Activated CD4-positive, alpha-beta T cell treated with anti-CD3 and anti-CD28 coated beads, Interleukin-2, amount 50 U/mL, for 1 hour (primary cell): ENCODE measurements around the gene LDAH.

Experiments used
- DNase-seq: peaks from one replicate; pipeline ENCODE4 v3.0.0-alpha.2; 2020

LDAH gene

DNA sequence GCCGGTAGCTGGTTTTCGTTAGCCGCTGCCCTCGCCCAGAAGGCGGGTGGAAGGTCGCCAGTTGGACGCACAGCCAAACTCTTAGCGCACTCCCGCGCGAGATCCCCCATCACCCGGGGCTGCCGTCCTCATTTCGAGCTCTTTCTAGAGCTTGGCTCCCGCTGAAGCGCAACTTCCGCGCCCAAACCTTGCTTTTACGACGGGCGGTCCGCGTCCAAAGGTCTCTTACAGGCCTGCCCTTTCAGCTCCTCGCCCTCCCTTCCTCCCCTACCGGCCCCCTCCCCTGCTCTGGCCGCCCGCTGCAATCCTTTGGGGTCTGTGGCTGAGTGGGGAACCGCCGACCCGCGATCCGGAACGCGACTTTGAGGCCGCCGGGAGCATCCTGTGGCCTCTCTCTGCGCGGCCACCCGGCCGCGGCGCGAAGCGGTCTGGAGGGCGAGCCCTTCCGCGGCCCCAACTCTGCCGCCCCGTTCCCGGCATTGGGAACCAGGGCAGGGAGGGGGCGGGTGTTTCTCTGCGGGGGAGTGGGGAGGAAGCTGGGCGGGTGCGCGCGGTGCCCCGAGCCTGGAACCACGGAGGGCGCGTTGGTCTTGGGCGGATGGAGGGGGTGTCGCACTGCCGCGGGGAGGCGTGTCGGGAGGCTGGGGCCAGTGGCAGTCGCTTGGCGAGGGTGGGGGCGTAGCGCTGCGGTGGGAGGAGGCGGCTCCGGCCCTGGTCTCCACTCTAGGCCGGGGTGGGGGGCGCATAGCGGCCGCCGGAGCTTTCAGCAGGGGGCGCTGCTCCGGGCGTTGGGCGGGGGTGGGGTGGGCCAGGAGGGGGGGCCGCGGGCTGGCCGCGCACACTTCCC is 156.4 kb downstream of the LDAH start, which contains the start of gene GDF7:
Gene GDF7, plus strand, starts transcription at position 841 of the 847 bp plus-strand sequence. CDS start 96 bp downstream, outside the sequence.
- DNase-seq = no peak

DNA sequence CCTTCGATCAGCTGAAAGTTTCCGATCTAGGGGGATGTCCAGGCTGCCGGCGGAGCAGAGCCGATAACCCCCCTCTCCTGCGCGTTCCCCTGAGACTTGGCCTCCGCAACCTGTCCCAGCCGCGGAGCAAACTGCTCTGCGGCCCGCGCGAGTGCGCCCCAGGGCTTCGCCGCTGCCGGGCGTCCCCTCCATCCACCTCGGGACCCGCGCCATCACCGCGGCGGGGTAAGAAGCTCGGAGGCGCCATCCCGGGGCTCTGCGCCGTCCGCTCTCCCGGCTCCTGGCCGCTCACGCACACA is 156.9 kb downstream of the LDAH start:
- no peak for DNase-seq

DNA sequence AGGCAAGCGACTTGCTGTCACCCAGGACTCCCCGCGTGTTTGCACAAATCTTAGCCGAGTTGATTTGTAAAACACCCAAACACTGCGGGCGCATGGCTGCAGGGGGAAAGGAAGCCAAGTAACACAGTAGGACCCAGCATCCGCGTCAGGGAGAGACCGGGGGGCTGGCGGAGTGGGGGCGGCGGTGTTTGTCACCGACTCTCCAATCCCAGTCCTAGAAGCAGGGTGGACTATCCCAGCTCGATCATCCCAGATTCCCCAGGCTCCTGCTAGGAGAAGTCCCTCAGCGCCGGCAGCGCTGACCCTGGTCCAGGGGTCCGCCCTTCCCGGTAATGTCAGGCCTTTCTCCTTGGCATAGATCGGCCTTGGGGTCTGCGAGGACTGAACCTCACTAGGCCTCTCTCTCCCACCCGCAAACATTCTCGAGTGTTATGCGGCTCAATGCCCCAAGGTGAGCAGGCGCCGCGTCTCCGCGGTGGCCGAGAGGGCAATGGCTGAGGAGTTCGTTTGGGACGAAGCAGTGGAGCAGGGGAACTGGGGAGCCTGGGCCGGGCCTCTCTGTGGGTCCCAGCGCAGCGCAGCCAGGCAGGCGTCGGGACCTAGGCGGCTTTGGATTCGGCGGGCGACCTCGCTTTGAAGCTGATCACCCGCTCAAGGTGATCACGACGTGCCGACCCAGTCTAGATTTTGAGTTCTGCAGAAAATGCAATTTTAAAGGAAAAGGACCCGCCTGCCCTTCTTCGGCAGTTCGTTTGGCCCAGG is 157.5 kb downstream of the LDAH start:
- DNase-seq = no peak

DNA sequence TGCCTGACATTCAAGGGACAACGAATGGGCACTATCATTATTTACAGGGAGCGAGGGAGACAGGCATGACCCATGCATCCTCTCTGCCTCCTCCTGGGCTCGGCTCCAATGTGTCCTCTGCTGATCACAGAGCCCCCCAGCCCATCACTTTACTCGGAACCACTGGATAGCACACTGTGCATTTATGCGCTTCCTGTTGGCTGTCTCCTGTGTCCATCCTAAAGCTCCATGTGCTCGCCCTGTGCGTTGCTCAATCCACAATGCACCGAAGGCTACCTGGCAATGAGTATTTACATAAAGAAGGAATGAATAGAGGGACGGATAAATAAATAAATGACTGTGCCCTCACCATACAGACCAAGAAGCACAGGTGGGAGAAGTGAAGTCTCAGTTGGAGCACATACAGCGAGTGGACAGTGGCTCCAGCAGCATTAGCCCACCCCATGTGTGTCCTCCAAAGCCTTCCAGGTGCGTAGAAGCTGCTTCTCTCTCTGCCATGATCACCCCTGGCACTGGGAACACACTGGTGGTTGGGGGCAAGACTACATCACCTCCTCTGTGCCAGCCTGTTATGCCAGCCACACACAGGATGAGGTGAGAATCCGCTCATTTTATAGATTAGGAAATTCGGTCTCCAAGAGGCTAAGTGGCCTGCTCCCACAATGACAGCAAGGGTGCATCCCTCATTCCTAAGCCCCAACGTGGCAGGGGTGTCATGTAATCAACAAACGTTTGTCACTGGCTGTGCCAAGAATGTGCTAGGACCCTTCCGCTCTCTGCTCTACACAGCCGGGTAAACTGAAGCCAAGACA is 158.3 kb downstream of the LDAH start:
- no peak for DNase-seq

DNA sequence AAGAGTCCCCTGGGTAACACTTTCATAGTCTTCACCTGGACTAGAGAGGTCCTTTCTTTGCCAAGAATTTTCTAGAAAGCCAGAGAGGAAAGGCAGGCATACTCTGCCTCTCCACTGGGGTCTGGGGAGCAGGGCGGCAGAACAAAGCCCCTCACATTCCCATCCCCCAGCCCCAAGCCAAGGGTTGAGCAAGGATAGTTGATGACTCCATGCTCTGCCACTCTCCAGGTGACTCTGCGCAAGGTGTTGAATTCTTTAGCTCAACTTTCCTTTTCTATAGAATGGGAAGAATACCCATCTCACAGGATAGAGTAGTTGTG is 158.9 kb downstream of the LDAH start:
- DNase-seq = no peak

DNA sequence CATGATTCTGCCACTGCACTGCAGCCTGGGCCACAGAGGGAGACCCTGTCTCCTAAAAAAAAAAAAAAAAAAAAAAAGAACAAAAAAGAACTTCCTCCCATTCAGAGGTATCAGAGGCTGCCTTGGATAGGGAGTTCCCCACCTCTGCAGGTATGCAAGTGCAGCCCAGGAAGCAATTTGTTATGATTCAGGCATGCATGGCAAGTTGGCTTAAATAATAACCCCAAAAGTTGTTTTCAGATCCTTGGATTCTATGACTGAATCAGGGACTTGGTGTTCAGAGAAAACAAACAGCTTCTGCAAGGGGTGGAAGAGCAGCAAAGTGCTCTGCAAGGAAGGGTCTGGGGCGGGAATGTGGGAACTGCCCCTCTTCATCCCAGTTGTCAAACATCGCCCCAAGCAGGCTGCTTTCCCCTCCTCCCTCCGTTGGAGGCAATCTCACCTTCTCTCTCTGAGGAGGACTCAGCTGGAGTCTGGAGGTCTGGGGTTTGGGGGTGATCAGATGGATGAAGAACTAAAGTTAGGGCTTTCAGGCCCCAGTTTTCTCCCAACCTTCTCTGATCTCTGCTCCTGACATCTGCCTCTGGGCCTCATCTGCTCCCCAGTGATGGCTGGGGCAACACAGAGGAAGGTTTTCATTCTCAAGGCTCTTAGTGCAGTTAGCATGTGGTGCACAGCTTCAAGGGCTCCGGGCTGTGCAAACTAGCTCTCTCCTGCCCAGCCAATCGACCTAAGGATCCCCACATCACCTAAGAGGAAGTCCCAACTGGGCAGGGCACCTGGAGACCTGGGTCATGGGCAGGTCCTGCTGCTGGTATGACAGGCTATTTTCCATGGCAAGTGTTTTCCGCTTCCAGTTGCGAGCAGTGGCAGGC is 159.5 kb downstream of the LDAH start:
- no peak for DNase-seq

DNA sequence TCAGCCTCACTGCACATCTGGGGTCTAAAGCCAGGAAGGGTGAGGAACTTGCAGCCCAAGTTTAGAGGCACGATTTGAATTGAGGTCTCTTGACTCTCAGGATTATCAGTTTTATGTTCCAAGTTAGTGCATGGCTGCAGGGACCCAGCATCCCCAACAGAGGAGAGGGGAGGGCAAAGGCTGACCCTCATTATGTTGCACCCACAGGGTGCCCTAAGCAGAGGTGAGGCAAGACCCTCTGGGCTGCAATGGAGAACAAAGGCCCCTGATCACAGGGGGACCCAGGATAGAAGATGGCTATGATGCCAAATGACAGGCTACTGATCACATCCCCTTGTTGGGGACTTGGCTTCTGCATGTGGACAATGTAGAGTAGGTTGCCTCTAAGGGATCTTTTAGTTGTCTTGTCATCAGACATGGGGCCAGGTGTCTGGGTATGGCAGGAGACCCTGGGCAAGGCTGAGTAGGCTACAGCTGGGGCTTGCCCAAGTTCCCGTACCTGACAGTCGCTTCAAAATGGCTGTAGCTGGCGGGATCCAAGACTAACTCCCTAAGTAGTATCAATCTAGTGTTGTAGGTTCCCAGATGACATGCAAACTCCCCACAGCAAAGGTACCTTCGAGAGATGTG is 160.5 kb downstream of the LDAH start:
- no peak for DNase-seq

DNA sequence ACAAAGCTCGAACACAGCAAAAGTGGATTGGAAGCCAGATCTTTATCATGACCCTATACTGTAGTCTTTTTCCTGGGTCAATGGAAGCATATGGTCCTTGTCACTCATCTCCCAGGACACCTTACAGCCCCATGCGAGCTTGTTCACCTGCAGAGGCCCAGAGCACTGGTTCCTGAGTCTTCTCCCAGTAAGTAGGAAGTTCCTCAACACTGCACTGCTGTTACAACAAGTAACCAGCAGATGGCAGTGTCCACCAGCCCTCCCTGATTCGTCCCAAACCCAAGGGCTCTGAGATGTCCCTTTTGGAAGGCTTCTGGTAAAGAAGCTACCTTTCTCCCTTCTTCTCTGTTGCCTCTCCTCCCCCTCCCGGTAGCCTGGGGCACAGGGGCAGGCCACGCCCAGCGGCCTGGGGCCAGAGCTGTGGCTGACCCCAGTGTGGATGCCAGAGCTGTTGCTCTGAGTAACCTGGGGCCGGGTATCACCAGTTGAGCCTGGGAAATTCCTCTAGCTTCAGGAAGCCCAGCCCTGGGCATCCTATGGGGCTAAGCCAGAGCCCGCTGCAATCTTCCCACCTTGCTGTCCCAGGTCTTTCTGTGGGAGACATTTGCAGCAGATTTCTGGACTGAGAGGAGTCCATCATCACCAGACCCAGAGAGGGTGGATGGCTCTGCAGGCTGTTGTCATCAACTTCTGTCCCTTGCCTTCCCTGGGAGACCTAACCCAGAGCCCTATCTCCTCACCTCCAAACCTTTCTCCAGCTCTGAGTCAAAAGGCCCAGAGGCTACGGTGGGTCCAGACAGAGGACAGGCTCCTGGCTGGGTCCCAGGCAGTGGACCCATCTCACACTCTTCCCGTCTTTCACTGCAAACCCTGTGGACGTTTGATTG is 161.2 kb downstream of the LDAH start:
- peak; percentile 57 for DNase-seq

DNA sequence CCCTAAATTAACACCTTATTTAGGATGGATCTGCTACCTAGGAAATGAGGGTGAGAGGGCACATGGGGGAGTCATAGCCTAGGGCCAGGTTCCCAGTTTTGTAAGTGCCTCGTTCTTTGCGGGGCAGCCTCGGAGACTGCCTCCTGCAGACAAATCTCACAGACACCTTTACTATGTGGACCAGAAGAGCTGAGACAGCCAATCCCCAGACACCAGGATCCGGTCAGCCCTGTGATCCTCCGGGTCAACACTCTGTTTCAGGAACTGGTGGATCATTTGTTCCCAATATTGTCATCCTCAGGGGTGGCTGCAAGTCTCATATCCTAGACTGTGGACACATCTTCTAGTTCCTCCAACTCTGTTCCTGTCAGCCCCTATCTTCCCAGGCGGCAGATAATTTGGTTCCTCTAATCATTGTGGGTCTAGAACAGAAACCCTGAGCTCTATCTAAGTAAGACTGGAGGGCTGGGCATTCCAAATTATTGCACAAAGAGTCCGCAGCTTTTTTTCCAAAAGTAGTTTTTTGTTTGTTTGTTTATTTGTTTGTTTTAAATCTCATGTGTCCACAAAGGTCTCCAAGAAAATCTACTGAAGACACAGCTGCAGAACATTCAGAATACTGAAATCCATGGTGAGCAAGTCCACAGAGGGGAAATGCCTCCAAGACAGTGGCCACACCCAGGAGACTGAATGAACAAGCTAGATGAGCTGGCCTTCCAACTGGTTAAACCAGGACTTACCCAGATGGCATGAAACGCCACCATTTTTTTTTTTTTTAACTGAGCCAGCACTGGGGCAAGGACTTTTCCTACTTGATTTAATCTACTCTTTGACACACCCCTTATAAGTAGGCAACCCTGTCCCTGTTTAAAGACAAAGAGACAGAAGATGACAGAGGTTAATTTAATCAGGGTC is 162.1 kb downstream of the LDAH start:
- DNase-seq = no peak

DNA sequence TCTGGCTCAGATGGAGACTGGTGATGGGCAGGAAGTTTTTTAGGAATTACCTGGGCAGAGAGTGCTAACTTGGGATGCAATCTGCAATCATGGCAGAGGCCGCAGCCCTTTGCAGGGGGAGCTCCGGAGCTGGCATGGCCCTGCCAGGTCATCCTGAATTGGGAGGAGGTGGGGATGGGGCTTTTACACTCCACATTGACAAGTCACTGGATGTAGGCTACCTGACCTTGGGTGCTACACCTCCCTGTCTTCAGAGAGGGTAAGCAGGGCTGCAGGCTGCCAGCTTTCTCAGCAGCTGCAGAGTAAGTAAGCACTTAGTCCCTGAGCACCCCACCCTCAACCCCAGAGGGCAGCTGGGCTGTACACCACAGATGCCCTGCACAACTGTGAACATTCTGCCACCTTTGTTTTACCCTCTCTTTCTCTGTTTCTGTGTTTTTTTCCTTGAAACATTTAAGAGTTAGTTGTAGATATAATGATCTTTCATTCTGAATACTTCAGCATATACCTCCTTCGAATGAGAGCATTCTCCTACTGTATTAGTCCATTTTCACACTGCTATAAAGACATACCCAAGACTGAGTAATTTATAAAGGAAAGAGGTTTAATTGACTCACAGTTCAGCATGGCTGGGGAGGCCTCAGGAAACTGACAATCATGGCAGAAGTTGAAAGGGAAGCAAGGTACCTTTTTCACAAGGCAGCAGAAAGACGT is 165.2 kb downstream of the LDAH start:
- DNase-seq = no peak

DNA sequence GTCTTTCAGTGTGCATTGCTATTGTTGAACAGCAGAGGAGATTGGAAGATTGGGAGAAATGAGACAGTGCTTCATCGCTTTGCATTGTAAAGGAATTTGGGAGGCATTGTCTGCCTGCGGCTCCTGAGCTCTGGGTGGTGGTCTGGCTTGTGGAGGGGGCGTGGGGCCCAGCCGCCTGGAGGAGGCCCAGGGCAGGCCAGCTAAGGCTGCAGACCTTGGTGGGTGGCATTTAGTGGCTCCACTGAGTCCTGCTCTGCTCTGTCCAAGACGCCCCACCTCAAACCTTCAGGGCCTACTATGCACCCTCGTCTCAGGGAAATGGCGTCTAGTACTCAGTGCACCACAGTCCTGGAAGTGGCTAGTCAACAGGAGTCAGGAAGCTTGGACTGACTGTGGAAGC is 166.3 kb downstream of the LDAH start:
- DNase-seq = no peak

DNA sequence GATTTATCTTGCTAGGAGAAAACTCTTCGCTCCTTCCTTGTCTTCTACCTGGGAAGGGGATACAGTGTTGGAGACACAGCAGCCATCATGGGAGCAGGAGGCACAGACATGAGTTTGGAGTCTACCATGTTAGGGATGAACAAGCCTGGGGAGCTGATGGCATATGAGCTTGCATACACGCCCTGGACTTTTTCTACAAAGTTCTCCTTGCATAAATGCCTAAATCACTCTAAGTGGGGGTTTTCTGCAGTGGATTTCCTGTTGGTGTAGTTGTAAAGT is 168.4 kb downstream of the LDAH start:
- no peak for DNase-seq

DNA sequence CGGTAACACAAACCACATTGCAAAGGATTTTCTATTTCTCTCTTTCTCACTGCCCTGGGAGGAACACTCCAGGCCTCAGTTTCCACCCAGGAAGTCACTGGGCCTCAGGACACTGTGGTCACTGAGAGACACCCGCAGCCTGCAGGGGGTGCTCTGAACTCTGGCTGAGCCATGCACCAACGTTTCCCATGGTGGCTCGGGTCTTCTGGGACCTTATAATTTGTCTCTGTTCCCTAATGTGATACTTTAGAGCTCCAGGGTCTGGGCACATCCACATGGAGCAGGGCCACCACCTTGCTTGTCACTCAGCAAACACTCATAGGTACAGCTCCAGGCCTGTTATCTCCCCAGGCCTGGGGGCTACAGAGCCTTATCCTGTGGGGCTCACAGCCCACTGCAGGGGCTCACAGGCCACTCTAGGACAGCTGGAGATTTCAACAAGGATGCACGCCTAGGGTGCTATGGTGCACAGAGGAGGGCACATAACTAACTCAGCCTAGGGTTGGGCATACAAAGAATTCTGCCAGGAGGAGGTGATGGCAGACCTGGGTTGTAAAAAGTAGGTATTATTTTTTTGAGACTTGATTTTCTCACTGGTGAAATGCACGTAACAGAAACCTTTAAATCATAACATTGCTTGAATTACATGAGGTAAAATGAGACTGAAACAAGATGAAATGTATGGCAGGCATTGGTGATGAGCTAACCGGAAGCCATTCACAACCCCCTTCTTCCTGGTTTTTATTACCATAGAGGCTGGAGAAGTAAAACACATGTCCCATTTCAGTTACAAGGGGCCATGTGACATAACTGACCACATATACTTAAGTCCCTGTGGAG is 169.0 kb downstream of the LDAH start:
- no peak for DNase-seq

DNA sequence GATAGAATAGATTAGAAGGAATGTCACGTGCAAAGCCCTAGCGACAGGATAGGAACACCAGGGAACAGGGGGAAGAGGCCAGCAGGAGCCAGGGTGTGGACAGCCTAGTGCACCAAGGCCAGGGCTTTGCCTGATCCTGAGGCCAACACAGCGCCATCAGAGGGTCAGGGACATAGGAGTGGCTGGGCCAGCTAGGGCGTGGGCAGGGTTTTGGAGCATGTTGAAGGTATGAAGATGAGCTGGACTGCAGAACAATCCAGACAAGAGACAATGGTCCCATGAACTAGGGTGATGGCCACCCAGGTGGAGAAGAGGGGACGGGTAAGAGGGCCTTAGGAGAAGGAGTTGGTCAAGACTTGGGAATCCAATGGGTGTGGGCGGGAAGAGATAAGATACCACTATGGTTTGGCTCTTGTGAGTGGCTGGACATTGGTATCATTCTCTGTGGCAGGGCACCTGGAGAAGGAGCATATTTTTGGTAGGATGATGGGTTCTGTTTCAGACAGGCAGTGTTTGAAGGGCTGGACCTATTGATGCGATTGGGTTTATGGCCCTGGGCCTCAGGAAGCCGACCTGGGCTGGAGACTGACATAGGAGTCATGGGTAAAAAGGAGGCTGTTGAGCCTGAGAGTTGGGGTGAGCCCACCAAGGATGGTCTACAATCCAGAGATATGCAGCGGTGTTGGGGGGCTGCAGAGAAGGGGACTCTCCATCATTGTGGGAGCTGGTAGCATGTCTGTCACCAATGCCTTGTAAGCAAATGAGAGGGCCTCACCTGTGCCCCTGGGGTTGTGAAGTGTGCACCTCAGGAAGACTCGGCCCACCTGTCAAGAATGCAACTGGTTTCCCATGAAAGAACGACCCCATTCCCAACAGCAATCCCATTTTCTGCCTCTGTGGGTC is 170.0 kb downstream of the LDAH start:
- no peak for DNase-seq

DNA sequence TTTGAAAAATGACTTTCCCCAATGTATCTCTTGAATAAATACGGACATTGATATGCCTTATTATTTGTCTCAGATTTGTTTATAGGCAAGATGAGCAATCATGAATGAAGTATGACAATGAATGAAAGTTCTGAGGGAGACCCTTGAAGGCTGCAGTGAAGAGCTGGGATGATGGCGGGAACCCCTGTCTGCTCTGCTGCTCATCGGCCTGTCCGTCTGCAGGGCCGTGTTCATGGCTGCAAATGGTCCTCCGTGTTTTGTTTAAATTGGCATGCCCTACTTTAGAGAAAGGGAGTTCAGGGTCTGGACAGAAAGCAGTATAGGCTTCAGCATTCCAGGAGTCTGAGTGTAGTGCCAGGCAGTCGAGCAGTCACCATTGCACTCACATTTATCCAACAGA is 170.8 kb downstream of the LDAH start:
- DNase-seq = no peak

DNA sequence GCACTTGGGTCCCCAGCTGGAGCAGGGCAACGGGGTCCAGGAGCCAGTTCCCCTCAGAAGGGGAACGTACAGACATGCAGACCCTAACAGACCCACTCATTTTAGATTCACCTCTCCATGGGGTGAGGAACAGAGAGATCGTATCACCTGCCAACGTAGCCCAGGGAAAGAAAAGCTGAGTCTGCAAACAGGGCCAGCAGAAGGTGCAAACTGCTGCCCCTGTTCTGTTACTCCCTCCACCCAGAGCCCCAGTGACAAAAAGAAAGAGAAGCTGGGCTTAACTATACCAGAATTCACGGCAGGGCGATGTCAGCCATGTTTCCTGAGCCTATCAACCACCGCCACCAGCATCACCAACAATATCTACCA is 171.2 kb downstream of the LDAH start:
- no peak for DNase-seq

DNA sequence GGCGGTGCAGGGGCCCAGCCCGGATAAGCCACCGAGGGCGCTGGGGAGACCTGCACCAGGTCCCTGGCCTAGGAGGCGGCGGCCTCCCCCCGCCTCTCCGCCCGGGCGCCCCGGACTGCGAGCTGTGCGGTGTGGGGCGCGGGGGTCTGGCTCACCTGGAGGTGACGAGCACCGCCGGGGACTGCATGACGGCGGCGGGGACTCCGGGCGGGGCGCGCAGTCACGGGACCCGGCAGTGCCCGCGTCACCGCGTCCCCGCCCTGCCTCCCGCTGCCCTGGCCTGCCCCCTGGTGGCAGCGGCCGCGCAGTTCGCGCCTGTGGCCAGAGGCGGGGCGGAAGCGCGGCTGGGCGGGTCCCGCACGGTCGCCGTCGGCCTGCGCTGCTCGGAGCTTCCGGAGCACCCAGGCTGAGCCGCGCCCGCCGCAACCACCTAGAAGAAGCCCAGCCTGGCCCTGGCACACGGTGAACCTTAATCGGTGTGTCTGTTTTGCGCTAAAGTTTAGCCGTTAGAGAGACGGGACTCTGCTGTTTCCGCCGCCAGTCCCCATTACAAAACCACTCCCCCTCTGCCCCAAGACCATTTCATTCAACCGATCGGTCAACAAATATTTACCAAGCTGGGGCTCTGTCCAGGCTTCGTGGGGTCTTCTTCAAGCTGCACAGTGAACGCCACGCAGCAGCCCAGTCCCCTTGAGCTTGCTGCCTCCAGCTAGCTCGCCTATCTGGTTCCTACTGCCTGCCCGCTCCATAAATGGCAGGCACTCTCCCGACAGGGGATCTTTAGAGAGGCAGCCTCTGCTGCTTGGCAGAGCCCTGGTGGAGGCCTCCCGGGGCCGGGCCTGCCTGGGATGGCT is 171.8 kb downstream of the LDAH start, which contains the start of gene HS1BP3:
Gene HS1BP3, minus strand, starts transcription at position 222 of the 854 bp plus-strand sequence. Its CDS starts 35 bp downstream, at position 187.
- peak; percentile 84 for DNase-seq
